ENCODE data around the gene DMRTA1. TPM values are rescaled to one million over a fixed set of nuclear protein-coding genes. Genes with fewer than 3 reads are reported as not detected.

The DMRTA1 gene
- total RNA-seq: 1 to 10 TPM; 1.4 to 2.4 (median 1.8) TPM

- DNase-seq: peak; percentile 72
- peak within 1 kb of the TSS; percentile 84 to 89 (median 86) for H3K27ac ChIP-seq
- H3K4me3 ChIP-seq: peak within 1 kb of the TSS; percentile 51 to 92 (median 74)
- no peak for TF ChIP-seq CTCF (IDR thresholded peaks at IDR 0.05)
- peak; percentile 19 for TF ChIP-seq POLR2A (IDR thresholded peaks at IDR 0.05)
- TF ChIP-seq EP300 (IDR thresholded peaks at IDR 0.05; ENCODE audit: low read depth): no peak
- TF ChIP-seq POLR2AphosphoS5 (IDR thresholded peaks at IDR 0.05): peak in 2 of 3 donors; percentile 22 to 51
- WGBS, 2 donors (ENCODE audit: low coverage in 1 of 2): 0 to 10% methylated on average over 3 to 17 of the region's 24 CpGs
- no peaks in the 10 kb centered on the region for H3K36me3 ChIP-seq
- in situ Hi-C loops (cut with MboI; ENCODE audit: low pct_ligation_motif_present in 1 of 4, low pct_unique_long_range_greater_than_20kb in 1 of 4, low sequenced_read_pairs in 3 of 4) (loop anchor here in 3 of 4 donors (10.0 kb wide), 3 partner anchors 132 to 632 kb away; no protein-coding TSS in a partner anchor), intact Hi-C loops (cut with DNase I; ENCODE audit: low total_unique reads) (no loop called here)
- H3K9me3 ChIP-seq: no peaks in the 10 kb centered on the region
- H3K27me3 ChIP-seq: peaks cover 51% of the 10 kb centered on the region
- peaks cover 0 to 22% (median 6%) of the 10 kb centered on the region in 4 donors for H3K4me1 ChIP-seq
Observed at GRCh38 chr9:22446589-22446949, at the start of gene DMRTA1. TSS of gene DMRTA1 (plus strand) at chr9:22446824. CDS start at chr9:22447066, 242 bp downstream.

- Histone ChIP-seq H3K27me3 (no peaks in the 10 kb centered on the region), H3K4me1 (no peaks in the 10 kb centered on the region), H3K36me3 (no peaks in the 10 kb centered on the region), H3K27ac (no peak overlapping the region), H3K9me3 (no peaks in the 10 kb centered on the region), H3K4me3 (no peak overlapping the region)
- intact Hi-C loops (cut with DNase I; ENCODE audit: low total_unique reads): no loop called here
- 44 to 71% methylated on average over 1 to 2 of the region's 2 CpGs for WGBS, 2 donors (ENCODE audit: low coverage in 1 of 2)
- DNase-seq: no peak
- TF ChIP-seq POLR2AphosphoS5 (IDR thresholded peaks at IDR 0.05) (no peak), CTCF (IDR thresholded peaks at IDR 0.05) (no peak), POLR2A (IDR thresholded peaks at IDR 0.05) (no peak), EP300 (IDR thresholded peaks at IDR 0.05; ENCODE audit: low read depth) (no peak)
- in situ Hi-C loops (cut with MboI; ENCODE audit: low pct_ligation_motif_present in 1 of 4, low pct_unique_long_range_greater_than_20kb in 1 of 4, low sequenced_read_pairs in 3 of 4): no loop called here
Observed at GRCh38 chr9:22401671-22402070, 45.0 kb upstream of the DMRTA1 start.

GRCh38 chr9:22405869-22406659, 40.6 kb upstream of the DMRTA1 start:
- H3K9me3 ChIP-seq: no peaks in the 10 kb centered on the region
- no peaks in the 10 kb centered on the region for H3K27me3 ChIP-seq
- DNase-seq: no peak
- no peak for TF ChIP-seq EP300 (IDR thresholded peaks at IDR 0.05; ENCODE audit: low read depth)
- no peak for TF ChIP-seq POLR2A (IDR thresholded peaks at IDR 0.05)
- TF ChIP-seq POLR2AphosphoS5 (IDR thresholded peaks at IDR 0.05): no peak
- no peak for TF ChIP-seq CTCF (IDR thresholded peaks at IDR 0.05)
- 75% methylated on average over 9 of the region's 13 CpGs; no CpG with 5 or more reads in 1 of the 2 donors for WGBS, 2 donors (ENCODE audit: low coverage in 1 of 2)
- H3K4me1 ChIP-seq: no peaks in the 10 kb centered on the region
- H3K36me3 ChIP-seq: no peaks in the 10 kb centered on the region
- in situ Hi-C loops (cut with MboI; ENCODE audit: low pct_ligation_motif_present in 1 of 4, low pct_unique_long_range_greater_than_20kb in 1 of 4, low sequenced_read_pairs in 3 of 4) (no loop called here), intact Hi-C loops (cut with DNase I; ENCODE audit: low total_unique reads) (no loop called here)
- H3K4me3 ChIP-seq: no peak overlapping the region
- H3K27ac ChIP-seq: no peak overlapping the region

GRCh38 chr9:22413884-22414283, 32.7 kb upstream of the DMRTA1 start:
- Histone ChIP-seq H3K27me3 (no peaks in the 10 kb centered on the region), H3K27ac (no peak overlapping the region), H3K4me1 (no peaks in the 10 kb centered on the region), H3K9me3 (no peaks in the 10 kb centered on the region), H3K4me3 (no peak overlapping the region), H3K36me3 (no peaks in the 10 kb centered on the region)
- no peak for DNase-seq
- in situ Hi-C loops (cut with MboI; ENCODE audit: low pct_ligation_motif_present in 1 of 4, low pct_unique_long_range_greater_than_20kb in 1 of 4, low sequenced_read_pairs in 3 of 4): no loop called here
- intact Hi-C loops (cut with DNase I; ENCODE audit: low total_unique reads): no loop called here
- TF ChIP-seq POLR2AphosphoS5 (IDR thresholded peaks at IDR 0.05): no peak
- TF ChIP-seq POLR2A (IDR thresholded peaks at IDR 0.05): no peak
- no peak for TF ChIP-seq CTCF (IDR thresholded peaks at IDR 0.05)
- no peak for TF ChIP-seq EP300 (IDR thresholded peaks at IDR 0.05; ENCODE audit: low read depth)
- 37 to 80% methylated on average over 1 of the region's 1 CpG for WGBS, 2 donors (ENCODE audit: low coverage in 1 of 2)

Measured in transverse colon (tissue), 4 donors.